Bronchial smooth muscle cell (primary cell): Measurements from ENCODE around the gene MRPL22. TPM values are rescaled to one million over a fixed set of nuclear protein-coding genes. Genes with fewer than 3 reads are reported as not detected.

ENCODE experiments used
- total RNA-seq: library from RNA; depleted of rRNA; stranded (reverse); fragments of >200 nt; gene quantifications from 2 replicates; pipeline ENCODE4 v1.2.1, GENCODE V29; 2014

The MRPL22 gene
- total RNA-seq, result 21.1 and 23.0 TPM in 2 replicates

GRCh38 chr5:154940772-154941620 lies at the start of gene MRPL22:
TSS of gene MRPL22 (plus strand) at chr5:154941073. CDS start at chr5:154941111, 38 bp downstream.

GRCh38 chr5:154937718-154938466 lies 3.0 kb upstream of the MRPL22 start, which contains the start of gene GEMIN5:
TSS of gene GEMIN5 (minus strand) at chr5:154938211. CDS start at chr5:154938133, 78 bp downstream.

GRCh38 chr5:155013526-155013925 lies 72.7 kb downstream of the MRPL22 start, which contains the start of gene KIF4B:
TSS of gene KIF4B (plus strand) at chr5:155013755. CDS start at chr5:155013860, 105 bp downstream.

Other genes starting within 250 kb of the MRPL22 start
- gene LARP1, start 185.7 kb upstream of the MRPL22 start, total RNA-seq, result 17.0 and 27.6 TPM in 2 replicates
- 18.4 and 21.1 TPM in 2 replicates for gene FAXDC2, start 90.5 kb upstream of the MRPL22 start, total RNA-seq
- gene CNOT8, start 82.4 kb upstream of the MRPL22 start, total RNA-seq, result 30.1 and 42.1 TPM in 2 replicates
- gene GEMIN5, start 2.9 kb upstream of the MRPL22 start, total RNA-seq, result 9.8 TPM in 2 replicates
- gene KIF4B, start 72.7 kb downstream of the MRPL22 start, total RNA-seq, result under 0.01 and 0.09 TPM in 2 replicates